ENCODE measurements around the gene TRAPPC12. TPM values are rescaled to one million over a fixed set of nuclear protein-coding genes. Genes with fewer than 3 reads are reported as not detected.

TRAPPC12 gene
- total RNA-seq, 1 experiment from 2014 or later: 27.2 TPM

GRCh38 chr2:3468296-3468988, 88.9 kb downstream of the TRAPPC12 start:
- no peak for DNase-seq (ENCODE audit: low spot score)

- no peak for DNase-seq (ENCODE audit: low spot score)
Observed at GRCh38 chr2:3469486-3469885, 90.0 kb downstream of the TRAPPC12 start.

- no peak for DNase-seq (ENCODE audit: low spot score)
Observed at GRCh38 chr2:3470166-3470651, 90.7 kb downstream of the TRAPPC12 start.

- DNase-seq (ENCODE audit: low spot score): no peak
Observed at GRCh38 chr2:3470856-3471737, 91.6 kb downstream of the TRAPPC12 start.

- no peak for DNase-seq (ENCODE audit: low spot score)
Observed at GRCh38 chr2:3472296-3472695, 92.8 kb downstream of the TRAPPC12 start.

GRCh38 chr2:3472966-3473365, 93.5 kb downstream of the TRAPPC12 start:
- DNase-seq (ENCODE audit: low spot score): no peak

- no peak for DNase-seq (ENCODE audit: low spot score)
Observed at GRCh38 chr2:3475771-3476170, 96.3 kb downstream of the TRAPPC12 start.

GRCh38 chr2:3476321-3476984, 97.0 kb downstream of the TRAPPC12 start:
- DNase-seq (ENCODE audit: low spot score): no peak

GRCh38 chr2:3476985-3477327, 97.5 kb downstream of the TRAPPC12 start:
- DNase-seq (ENCODE audit: low spot score): no peak

GRCh38 chr2:3478846-3479385, 99.4 kb downstream of the TRAPPC12 start:
- no peak for DNase-seq (ENCODE audit: low spot score)

- no peak for DNase-seq (ENCODE audit: low spot score)
Observed at GRCh38 chr2:3479430-3480320, 100.2 kb downstream of the TRAPPC12 start.

GRCh38 chr2:3480352-3481010, 101.0 kb downstream of the TRAPPC12 start:
- no peak for DNase-seq (ENCODE audit: low spot score)

- no peak for DNase-seq (ENCODE audit: low spot score)
Observed at GRCh38 chr2:3481011-3481400, 101.5 kb downstream of the TRAPPC12 start.

GRCh38 chr2:3481736-3482362, 102.4 kb downstream of the TRAPPC12 start:
- no peak for DNase-seq (ENCODE audit: low spot score)

- no peak for DNase-seq (ENCODE audit: low spot score)
Observed at GRCh38 chr2:3482363-3482821, 102.9 kb downstream of the TRAPPC12 start.

GRCh38 chr2:3483227-3483985, 103.9 kb downstream of the TRAPPC12 start:
- DNase-seq (ENCODE audit: low spot score): no peak

- no peak for DNase-seq (ENCODE audit: low spot score)
Observed at GRCh38 chr2:3483986-3484960, 104.8 kb downstream of the TRAPPC12 start.

GRCh38 chr2:3485166-3485565, 105.7 kb downstream of the TRAPPC12 start:
- no peak for DNase-seq (ENCODE audit: low spot score)
